NT2/D1 (cell line): ENCODE data around the gene CD28.

ENCODE experiments used
- YY1 ChIP-seq: IDR thresholded peaks from 2 replicates; pipeline ENCODE4 v1.6.1; 2011; ENCODE audit not compliant: insufficient read length, insufficient read depth
- ZNF274 ChIP-seq: IDR thresholded peaks from 2 replicates; pipeline ENCODE4 v1.6.1; 2011; ENCODE audit warnings: mild to moderate bottlenecking, low read depth, low read length

- TF ChIP-seq ZNF274 (no peak), YY1 (no peak)
These were observed 5.0 kb downstream of the CD28 start for GRCh38 chr2:203711399-203711798.
